Breast epithelium (tissue), 3 donors: ENCODE data around the gene XPA.

ENCODE experiments used
- POLR2A ChIP-seq: fragments of 450-650 bp; IDR thresholded peaks from one replicate; pipeline ENCODE4 v1.6.1; 2016; ENCODE audit warnings: antibody characterized with exemption, mild to moderate bottlenecking, moderate library complexity
- POLR2AphosphoS5 ChIP-seq, 3 donors: sonication (generic); formaldehyde crosslinking; IDR thresholded peaks; one replicate each; pipeline ENCODE4 v1.6.1; 2017; ENCODE audit warnings: antibody characterized with exemption in 3 of 3
- TF ChIP-seq, protein P1 (sequence below), 3 donors: fragments of 450-650 bp; IDR thresholded peaks; one replicate each; pipeline ENCODE4 v1.5.1; 2016 to 2017; ENCODE audit warnings: antibody characterized with exemption in 3 of 3, mild to moderate bottlenecking in 3 of 3, moderate library complexity in 3 of 3

DNA sequence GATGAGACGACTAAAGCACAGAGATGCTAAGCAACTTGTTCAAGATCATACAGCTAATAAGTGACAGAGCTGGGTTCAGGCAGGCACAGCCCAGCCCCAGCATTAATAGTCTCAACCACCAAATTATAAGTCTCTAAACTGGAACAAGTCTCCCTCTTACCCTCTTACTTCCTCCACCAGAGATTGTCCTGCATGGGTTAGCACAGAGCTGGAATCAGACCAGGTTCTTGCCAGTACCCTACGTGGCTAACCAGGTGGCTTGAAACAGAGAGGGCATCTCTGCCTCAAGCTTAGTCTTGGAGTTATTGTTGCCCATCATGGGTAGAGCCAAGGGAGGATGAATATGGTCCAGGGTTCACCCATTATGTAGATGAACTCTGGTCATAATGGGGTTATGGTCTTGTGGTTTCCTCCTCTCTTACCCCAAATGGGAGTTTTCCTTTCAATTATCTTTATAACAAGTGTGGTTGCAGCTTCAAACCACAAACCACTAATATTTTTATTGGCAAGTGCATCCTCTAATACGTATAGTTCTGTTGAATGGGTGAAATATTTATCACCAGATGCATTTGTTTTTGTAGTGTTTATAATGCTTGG lies 8.3 kb upstream of the XPA start:
- TF ChIP-seq, protein P1, sequence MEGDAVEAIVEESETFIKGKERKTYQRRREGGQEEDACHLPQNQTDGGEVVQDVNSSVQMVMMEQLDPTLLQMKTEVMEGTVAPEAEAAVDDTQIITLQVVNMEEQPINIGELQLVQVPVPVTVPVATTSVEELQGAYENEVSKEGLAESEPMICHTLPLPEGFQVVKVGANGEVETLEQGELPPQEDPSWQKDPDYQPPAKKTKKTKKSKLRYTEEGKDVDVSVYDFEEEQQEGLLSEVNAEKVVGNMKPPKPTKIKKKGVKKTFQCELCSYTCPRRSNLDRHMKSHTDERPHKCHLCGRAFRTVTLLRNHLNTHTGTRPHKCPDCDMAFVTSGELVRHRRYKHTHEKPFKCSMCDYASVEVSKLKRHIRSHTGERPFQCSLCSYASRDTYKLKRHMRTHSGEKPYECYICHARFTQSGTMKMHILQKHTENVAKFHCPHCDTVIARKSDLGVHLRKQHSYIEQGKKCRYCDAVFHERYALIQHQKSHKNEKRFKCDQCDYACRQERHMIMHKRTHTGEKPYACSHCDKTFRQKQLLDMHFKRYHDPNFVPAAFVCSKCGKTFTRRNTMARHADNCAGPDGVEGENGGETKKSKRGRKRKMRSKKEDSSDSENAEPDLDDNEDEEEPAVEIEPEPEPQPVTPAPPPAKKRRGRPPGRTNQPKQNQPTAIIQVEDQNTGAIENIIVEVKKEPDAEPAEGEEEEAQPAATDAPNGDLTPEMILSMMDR (IDR thresholded peaks at IDR 0.05), result no peak
- no peak for TF ChIP-seq POLR2A
- no peak for TF ChIP-seq POLR2AphosphoS5 (IDR thresholded peaks at IDR 0.05)
